Measurements from ENCODE around the gene MROH2A.

Gene MROH2A

GRCh38 chr2:233802132-233802815 lies 24.1 kb downstream of the MROH2A start:
- DNase-seq (ENCODE audit: low read depth) = no peak

GRCh38 chr2:233803292-233803911 lies 25.3 kb downstream of the MROH2A start:
- DNase-seq (ENCODE audit: low read depth) = no peak

GRCh38 chr2:233803994-233804393 lies 25.9 kb downstream of the MROH2A start:
- DNase-seq (ENCODE audit: low read depth) = no peak

GRCh38 chr2:233807215-233807865 lies 29.2 kb downstream of the MROH2A start:
- DNase-seq (ENCODE audit: low read depth) = no peak

- no peak for DNase-seq (ENCODE audit: low read depth)
These were observed 30.1 kb downstream of the MROH2A start for GRCh38 chr2:233807966-233808935.

- no peak for DNase-seq (ENCODE audit: low read depth)
These were observed 32.3 kb downstream of the MROH2A start for GRCh38 chr2:233810385-233810784.

- no peak for DNase-seq (ENCODE audit: low read depth)
These were observed 33.0 kb downstream of the MROH2A start for GRCh38 chr2:233811087-233811486.

GRCh38 chr2:233811732-233812131 lies 33.6 kb downstream of the MROH2A start:
- DNase-seq (ENCODE audit: low read depth) = no peak

- DNase-seq (ENCODE audit: low read depth) = no peak
These were observed 35.3 kb downstream of the MROH2A start for GRCh38 chr2:233813236-233814055.

- DNase-seq (ENCODE audit: low read depth) = peak; percentile 34
These were observed 36.1 kb downstream of the MROH2A start for GRCh38 chr2:233814056-233814835.

- DNase-seq (ENCODE audit: low read depth) = peak; percentile 55
These were observed 37.7 kb downstream of the MROH2A start for GRCh38 chr2:233815861-233816260.

- DNase-seq (ENCODE audit: low read depth) = peak; percentile 15
These were observed 38.2 kb downstream of the MROH2A start for GRCh38 chr2:233816334-233816733.

GRCh38 chr2:233816771-233817170 lies 38.6 kb downstream of the MROH2A start:
- DNase-seq (ENCODE audit: low read depth) = peak; percentile 25

GRCh38 chr2:233817361-233817911 lies 39.3 kb downstream of the MROH2A start:
- peak; percentile 40 for DNase-seq (ENCODE audit: low read depth)

- DNase-seq (ENCODE audit: low read depth) = no peak
These were observed 40.0 kb downstream of the MROH2A start for GRCh38 chr2:233817995-233818638.

GRCh38 chr2:233818639-233819621 lies 40.8 kb downstream of the MROH2A start:
- no peak for DNase-seq (ENCODE audit: low read depth)

- no peak for DNase-seq (ENCODE audit: low read depth)
These were observed 42.0 kb downstream of the MROH2A start for GRCh38 chr2:233819884-233820773.

Data from EH (cell line).